Fibroblast of lung (primary cell): ENCODE results near the gene GARNL3.

ENCODE experiments used
- CTCF ChIP-seq, 2 donors: IDR thresholded peaks in 1 of 2; conservative IDR thresholded peaks in 1 of 2; 1 replicate in 1 of 2; 2 replicates in 1 of 2; pipeline ENCODE4 v1.5.1; 2011 to 2012; ENCODE audit warnings: low read length in 2 of 2, control low read depth in 1 of 2, inconsistent platforms in 1 of 2, low read depth in 1 of 2, mild to moderate bottlenecking in 1 of 2
- EZH2 ChIP-seq: IDR thresholded peaks from 2 replicates; pipeline ENCODE4 v1.5.1; 2012; ENCODE audit warnings: low read length, control low read depth, mild to moderate bottlenecking; ENCODE audit errors: missing control alignments

- TF ChIP-seq CTCF (conservative IDR thresholded peaks at IDR 0.05 in 1 of 2, IDR thresholded peaks at IDR 0.05 in 1 of 2; ENCODE audit: low read depth in 1 of 2, low read length in 2 of 2) (no peak), EZH2 (no peak)
Measured at GRCh38 chr9:127366594-127366993, 102.0 kb downstream of the GARNL3 start.
